HG03045 (cell line): ENCODE results near the gene TMEM255B.

Experiments
- ATAC-seq: cut with Tn5 transposase; IDR thresholded peaks from one replicate; pipeline ENCODE4 v1.9.1; 2021; ENCODE audit warnings: mild to moderate bottlenecking, moderate library complexity; ENCODE audit not compliant: unreplicated experiment

TMEM255B gene

DNA sequence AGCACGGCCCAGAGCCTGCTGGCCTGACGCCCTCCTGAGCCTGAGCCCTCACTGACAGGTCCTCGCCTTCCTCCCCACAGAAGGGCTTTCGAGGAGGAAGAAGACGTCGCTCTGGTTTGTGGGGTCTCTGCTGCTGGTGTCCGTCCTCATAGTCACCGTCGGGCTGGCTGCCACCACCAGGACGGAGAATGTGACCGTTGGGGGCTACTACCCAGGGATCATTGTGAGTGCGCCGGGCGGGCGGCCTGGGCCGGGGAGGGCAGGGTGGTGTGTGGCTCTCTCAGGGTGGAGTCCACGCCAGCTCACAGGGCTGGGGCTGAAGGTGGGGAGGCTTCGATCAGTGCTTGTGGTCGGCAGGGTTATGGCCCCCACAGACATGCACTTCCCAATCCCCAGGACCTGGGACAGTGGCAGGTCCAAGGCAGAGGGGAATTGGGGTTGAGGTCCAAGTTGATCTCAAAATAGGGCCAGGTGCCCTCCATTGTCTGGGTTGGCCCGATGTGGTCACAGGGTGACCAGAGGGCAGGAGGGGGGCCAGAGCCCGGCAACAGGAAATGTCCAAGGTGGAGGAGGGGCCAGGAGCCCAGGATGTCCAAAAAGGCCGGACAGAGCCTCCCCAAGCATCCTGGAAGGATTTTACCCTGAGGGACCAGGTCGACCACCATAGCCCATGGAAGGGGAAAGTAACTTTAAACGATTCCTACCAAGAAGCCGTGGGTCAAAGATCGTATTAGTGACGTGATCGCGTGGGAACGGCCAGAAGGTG lies 7.2 kb downstream of the TMEM255B start:
- no peak for ATAC-seq

DNA sequence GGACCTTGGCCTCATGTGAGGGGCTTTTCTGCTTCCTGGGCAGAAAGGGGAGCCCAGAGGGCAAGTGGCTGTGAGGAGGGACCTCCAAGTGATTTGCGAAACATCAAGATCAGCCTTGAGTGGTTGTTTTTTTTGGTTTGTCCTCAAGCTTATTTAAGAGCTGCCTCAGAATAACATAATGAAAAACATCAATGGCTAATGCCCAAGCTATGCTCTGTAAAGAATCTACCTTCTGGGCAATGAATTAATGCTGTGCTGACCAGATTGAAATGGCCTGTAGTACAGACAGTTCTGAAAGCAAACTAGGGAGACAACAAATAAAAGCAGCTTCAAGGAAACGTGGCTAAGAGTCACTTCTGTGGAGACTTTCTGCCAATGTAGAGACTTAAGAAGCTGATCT lies 8.3 kb downstream of the TMEM255B start:
- ATAC-seq = no peak

DNA sequence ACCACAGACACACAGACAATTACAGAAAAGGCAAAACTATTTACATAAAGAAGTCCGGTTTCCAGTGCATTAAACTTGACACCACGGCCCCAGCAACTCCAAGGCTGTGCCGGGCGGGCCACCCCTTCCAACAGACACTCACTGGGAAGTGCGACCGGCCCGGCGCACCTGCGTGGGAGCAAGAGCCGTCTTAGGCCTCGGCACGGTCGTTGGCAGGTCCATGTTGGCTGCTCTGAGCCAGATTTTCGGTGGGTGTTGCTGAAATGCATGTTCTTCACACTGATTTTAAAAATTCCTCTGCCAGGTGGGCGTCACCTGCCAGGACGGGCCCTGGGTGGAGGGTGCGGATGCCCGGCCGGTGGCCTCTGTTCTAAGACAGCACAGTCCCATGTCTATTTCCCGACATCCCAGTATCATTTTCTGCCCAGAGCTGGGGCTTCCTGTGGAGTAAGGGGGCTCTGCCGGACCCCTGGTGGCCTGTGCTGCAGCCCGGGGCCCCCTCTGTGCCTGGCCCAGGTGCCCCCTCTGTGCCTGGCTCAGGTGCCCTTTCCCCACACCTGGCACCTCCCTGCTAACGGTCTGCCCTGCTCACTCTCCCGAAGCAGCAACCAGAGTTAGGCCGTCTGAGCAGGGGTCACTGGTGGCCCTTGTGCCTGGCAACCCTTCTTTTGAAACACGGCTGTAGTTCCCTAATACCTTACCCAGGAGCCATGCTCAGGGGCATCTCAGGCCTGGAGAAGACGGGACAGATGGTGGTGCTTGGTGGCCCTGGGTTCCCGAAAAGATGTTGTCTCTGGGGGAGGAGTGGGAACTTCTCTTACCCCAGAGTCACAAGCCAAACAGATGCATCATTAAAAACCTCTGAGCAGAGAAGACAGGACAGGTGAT lies 9.2 kb downstream of the TMEM255B start:
- no peak for ATAC-seq

DNA sequence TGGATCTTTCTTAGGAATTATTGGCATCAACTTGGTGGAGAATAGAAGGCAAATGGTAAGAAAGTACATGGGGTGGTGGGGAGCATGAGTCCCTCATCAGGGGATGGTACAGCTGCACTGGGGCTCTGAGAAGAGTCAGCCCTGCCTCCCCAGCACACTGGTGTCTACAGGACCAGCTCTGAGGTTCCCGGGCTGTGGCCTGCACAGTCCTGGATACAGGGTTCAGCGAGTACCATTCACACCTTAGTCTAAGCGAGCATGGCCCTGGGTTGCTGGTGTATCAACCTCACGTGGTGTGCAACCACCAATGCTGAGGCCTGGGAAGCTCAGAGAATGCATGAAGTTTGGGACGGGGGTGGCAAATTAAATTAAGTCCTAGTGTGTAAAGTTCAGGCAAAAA lies 10.1 kb downstream of the TMEM255B start:
- no peak for ATAC-seq

DNA sequence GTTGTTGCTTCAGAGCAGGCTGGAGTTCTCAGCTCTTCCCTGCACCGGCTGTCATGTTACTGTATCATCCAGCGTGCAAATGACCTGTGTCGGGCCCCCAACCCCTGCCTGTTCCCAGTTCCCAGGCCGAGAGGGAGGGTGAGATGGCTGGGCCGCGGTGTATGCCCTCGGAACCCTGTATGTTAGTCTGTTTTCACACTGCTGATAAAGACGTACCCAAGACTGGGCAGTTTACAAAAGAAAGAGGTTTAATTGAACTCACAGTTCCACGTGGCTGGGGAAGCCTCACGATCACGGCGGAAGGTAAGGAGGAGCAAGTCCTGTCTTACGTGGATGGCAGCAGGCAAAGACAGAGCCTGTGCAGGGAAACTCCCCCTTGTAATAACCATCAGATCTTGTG lies 10.9 kb downstream of the TMEM255B start:
- ATAC-seq = no peak

DNA sequence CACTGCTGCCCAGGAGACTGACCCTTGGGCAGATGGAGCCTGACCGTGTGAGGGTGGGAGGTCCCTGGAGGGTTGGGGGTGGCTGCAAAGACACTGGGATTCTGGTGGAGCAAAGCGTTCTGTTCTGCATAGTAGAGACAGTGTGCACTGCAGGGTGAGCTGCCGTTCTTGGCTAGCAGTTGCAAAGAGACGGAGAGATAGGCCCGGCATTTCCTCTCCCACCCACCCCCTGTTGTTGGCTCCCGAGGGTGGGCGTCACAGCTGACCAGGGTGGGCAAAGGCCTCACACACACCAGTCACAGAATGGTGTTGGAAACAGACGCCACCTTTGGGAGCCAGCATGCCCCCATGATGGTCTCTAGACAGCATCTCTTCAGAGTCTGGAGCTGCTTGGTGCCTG lies 11.4 kb downstream of the TMEM255B start:
- ATAC-seq = no peak

DNA sequence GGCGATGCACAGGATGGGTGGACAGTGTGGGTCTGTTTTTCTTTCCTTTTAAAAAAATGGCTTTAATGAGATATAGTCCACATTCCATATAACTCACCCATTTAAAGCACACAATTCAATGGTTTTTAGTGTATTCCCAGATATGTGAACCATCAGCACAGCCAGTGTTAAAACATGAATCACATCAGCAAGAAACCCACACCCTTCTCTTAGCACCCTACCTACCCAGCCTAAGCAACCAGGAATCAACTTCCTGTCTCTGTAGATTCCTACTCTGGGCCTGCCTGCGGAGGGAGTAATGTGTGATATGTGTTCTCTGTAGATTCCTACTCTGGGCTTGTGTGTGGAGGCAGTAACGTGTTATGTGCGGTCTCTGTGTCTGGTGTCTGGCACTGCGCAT lies 11.9 kb downstream of the TMEM255B start:
- no peak for ATAC-seq

DNA sequence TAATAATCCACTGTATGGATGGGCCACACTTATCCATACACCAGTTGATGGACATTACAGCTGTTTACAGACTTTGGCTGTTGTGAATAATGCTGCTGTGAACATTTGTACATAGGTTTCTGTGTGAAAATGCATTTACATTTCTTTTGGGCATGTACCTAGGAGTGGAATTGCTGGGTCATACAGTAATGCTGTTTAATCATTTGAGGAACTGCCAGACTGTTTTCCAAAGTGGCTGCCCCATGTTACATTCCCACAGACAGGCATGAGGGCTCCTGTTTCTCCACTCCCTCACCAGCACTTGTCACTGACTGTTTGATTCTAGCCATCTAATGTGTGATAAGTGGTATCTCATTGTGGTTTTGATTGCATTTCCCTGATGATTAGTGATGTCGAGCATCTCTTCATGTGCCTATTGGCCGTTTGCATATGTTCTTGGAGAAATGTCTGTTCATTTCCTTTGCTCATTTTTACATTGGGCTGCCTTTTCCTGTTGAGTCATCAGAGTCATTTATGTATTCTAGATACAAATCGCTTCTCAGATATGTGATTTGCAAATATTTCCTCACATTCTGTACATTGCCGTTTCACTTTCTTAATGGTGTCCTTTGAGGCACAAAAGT lies 12.8 kb downstream of the TMEM255B start:
- ATAC-seq = no peak

DNA sequence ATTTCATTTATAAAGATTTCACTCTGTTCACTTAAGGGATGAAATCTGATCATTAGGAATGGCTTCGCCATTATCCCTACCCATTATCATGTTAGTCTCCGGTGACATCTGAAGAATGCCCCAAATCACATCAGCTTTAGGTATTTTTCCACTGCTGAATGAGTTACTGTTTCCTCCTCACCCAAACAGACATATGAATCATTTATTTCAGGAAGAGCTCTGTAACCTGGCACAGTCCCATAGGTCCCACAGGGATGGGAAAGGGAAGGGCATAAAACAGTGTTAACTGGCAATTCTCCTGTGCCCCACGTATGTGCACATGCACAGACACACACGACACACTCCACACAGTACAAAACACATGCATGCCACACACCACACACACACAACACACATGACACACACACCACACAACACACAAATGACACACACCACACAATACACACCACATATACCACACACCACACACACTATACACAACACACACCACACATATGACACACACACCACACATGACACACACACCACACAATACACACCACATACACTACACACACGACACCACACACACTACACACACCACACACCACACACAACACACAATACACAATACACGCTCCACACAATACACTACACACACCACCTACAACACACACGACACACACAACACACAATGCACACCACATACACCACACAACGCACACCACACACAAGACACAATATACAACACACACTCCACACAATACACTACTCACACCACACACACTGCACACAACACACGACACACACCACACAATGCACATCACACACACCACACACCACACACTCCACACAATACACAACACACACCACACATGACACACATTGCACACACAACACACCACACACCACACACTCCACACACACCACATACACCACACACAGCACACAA lies 15.4 kb downstream of the TMEM255B start:
- ATAC-seq = no peak

DNA sequence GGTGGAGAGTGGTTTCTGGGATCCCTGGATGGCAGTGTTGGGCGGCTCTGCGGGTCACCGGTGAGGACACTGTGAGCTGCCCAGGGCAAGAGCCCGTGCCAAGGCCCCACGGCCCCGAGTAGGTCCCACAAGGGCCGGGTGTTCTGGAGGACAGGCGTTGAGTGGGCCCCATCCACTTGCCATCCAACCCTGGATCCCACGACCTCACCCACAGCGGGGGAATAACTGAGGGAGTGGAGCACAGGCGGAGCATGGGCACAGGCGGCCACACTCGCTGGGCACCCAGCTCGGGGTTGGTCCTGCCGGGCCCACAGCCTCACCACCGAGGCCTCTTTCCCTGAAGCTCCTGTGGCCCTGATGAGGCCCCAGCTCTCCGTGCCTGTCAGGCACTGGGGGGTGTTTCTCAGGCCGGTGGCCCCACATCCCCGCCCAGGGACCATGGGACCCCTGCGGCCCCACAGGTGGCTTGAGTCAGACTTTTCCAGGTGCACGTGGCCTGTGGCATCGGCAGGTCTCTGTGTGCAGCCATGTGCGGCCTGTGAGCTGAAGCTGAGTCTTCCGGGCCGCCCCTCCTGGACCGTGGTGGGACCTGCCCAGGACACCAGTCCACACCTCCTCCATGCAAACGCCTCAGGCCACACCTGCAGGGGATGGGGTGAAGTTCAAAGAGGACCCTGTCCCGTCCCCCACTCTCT lies 16.6 kb downstream of the TMEM255B start:
- ATAC-seq = no peak

DNA sequence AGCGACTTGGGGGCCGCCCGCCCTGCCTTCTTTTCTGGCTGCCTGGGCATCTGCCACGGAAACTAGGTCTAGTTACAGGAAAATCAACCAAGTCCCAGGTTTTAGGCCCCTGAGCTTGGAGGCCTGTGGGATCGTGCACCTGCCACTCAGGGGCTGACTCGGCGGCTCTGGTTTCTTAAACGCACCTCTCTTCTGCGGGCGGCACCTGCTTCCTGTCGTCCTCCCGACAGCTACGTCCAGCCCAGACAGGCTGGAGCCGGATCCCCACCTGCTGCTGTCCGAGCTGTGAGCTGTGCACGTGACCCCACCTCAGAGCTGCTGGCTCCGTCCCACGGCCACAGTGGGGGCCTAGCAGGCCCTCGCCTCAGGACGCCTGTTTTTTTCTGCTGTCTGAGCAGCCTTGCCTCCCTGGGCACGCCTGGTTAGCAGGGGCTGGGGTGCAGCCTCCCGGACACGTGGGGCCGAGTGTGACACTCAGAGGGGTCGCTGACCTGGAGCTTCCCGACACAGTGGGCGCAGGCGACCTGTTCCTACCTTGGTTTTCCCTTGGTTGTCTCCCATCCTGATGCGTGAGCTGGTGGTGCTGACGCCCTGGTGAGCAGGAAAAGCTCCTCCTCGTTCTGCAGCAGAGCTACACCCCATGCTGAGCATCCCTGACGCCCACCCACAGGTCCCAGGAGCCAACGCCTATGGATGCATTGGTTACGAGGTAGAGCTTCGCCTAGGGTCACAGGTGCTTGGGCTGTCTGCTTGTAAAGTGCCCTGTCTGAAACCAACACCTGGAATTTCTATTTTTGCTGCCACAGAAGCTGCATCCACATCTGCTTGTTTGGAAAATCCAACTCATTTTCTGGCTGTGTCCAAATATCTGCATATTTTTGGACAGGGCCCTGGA lies 17.5 kb downstream of the TMEM255B start:
- ATAC-seq = no peak

DNA sequence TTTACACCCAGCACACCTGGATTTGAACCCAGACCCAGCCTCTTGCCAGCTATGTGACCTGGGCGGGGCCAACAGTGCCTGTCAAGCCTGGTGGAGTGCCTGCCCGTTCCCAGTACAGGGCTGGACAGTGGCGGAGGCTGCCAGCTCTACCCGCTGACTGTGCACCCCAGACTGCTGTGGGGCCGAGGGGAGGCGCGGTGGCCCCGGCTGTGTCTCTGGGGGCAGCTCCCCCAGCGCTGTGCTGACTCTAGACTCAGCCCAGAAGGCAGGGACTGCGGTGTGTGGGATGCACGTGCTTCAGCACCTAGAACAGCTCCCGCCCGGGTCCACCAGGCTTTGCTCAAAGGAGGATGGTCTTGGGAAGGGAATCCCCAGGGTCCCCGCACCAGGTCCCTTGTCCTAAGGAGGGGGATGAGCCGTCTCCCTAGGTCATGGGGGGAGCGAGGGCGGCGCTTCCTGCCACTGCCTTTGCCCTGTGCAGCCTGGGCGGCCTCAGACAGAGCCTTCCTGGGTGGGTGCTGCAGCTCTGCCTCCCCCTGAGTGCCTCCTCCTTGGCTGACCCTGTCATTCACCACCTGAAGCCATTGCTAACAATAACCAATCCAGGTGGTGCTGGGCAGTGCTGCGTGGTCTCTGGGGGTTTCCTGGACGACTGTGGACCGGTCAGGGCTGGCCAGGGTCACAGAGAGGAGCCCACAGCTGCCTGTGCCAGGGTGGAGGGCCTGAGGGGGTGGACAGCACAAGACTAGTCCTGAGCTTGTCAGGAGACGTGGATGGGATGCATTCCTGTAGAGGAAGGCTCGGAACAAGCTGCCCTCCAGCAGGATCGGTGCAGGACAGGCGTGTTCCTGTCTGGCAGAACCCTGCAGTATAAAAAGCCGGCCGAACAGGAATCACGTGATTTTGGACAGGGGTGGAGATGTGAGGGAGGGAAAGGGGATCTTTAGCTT lies 18.6 kb downstream of the TMEM255B start:
- ATAC-seq = no peak

DNA sequence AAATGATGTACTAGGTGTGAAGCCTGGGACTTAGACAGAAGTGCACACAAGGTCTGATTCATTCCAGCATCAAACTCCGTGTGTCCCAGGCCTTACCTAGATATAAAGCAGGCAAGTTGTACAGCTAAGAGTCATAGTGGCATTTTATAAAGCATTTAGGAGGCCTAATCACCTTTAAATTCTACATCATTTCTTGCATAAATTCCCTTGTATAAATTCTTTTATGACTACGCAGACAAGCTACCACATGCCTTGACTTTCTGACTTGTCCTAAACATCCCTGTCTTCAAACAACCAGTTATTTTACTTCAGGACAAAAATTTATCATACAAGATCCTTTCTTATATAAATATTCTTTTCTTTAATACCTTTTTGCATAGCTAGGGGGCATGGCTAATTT lies 22.5 kb downstream of the TMEM255B start:
- no peak for ATAC-seq

DNA sequence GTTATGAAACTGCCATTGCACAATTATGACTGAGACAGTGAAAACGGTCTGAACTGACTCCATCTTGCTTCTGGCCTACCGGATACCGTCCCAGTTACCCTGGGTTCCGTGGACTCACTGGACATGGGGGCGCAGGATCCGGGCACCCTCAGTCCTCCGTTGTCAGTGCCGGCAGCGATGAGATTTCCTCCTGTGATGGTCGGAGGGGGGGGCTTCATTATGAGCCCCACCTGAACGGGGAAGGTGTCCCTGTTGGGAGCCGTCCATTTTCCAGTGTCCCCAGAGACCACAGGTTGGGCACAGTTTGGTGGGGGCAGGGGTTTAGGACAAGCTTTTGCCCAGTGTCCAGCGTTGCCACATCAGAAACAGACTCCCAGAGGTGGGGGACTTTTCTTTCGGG lies 23.4 kb downstream of the TMEM255B start:
- no peak for ATAC-seq

DNA sequence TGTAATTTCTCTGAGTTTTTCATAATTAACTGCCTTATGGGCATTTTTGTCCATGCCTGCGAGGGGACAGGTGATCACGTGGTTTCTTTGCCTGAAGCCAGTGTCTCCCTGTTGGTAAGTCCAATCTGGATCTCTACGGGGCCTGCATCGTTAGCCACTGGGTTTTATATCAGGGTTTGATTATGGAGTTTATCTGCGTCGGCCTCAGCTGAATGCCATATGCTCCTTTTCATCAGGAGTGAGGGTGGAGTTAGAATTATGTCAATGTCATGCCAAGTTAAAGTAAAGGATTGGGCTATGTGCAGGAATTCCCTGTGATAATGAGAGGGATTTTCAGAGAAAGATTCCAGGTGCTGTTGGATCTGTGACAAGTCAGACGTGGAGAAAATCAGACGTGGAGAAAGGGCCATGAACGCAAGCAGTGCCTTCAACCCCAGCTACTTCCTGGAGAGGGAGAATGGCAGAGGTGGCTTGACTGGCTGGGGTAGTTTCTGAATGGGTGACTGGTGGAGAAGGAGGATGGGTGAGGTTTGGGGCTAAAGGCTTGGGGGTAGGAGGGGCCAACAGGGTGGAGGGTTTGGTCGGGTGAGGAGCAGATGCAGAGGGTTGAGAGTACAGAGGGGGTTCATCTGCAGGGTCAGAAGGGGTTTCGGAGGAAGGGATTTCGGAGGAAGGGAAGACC lies 24.3 kb downstream of the TMEM255B start:
- no peak for ATAC-seq

DNA sequence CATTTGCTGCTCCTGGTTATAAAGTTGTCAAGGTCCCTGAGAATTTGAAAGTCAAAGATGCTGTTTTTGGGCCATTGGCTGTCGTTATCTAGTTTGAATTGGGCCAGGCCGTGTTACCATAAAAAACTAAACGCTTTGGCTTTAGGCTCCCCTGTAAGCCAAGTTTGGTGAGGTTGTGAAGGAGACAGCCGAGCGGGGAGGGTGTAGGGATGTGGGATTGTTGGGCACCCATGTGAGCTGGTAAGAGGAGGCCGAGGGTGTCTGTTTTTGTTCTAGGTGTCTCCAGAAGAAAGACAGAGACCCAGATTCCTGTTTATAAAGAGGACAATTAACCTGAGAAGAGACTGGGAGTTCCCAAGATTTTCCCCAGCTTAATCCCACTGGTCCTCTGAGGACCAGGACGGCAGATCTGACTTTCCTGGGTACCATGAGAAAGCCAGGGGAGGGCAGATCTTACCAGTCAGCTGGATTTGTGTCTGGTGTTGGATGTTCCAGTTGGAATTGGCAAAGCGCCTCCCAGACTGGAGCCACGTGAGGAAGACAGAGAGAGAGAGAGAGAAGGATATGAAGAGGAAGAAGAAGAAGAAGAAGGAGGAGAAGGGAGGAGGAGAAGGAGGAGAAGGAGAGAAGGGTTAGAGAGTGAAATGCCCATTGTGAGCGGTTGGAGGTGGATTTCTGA lies 25.1 kb downstream of the TMEM255B start:
- ATAC-seq = no peak

DNA sequence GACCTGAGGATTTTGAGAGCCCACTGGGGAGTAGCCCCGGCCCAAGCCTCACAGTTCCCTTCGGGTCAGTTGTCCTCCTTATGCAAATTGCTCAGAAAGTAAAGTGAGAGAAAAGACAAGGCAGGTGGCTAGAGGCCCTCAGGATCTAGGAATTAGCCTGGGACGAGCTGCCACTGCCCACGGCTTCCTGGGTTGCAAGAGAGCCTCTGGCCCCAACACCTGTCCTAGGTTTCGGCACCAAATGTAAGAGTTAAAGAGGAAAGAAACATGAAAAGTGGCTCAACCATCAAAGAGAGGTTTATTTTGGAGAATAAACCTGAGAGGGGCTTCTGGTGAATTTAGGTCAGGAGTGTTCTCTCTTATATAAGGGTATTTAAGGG lies 25.6 kb downstream of the TMEM255B start:
- ATAC-seq = no peak
